Subcutaneous adipose tissue (tissue), 4 donors: ENCODE measurements around the gene PPP2R3B. TPM values are rescaled to one million over a fixed set of nuclear protein-coding genes. Genes with fewer than 3 reads are reported as not detected.

Source experiments
- total RNA-seq, 4 donors: library from RNA; depleted of rRNA; stranded (reverse); fragments of >200 nt; gene quantifications; one replicate each; pipeline ENCODE4 v1.1.0, GENCODE V29; 2016
- TF ChIP-seq, protein P1 (sequence below): fragments of 450-650 bp; IDR thresholded peaks from one replicate; pipeline ENCODE4 v1.5.1; 2016; ENCODE audit warnings: low read depth, mild to moderate bottlenecking, control low read depth, antibody characterized with exemption, moderate library complexity

PPP2R3B gene
- total RNA-seq, 4 donors from 2014 or later = 5.9 to 23.2 (median 8.3) TPM

GRCh38 chrX:397575-397974, 10.9 kb upstream of the PPP2R3B start:
- TF ChIP-seq, protein P1, sequence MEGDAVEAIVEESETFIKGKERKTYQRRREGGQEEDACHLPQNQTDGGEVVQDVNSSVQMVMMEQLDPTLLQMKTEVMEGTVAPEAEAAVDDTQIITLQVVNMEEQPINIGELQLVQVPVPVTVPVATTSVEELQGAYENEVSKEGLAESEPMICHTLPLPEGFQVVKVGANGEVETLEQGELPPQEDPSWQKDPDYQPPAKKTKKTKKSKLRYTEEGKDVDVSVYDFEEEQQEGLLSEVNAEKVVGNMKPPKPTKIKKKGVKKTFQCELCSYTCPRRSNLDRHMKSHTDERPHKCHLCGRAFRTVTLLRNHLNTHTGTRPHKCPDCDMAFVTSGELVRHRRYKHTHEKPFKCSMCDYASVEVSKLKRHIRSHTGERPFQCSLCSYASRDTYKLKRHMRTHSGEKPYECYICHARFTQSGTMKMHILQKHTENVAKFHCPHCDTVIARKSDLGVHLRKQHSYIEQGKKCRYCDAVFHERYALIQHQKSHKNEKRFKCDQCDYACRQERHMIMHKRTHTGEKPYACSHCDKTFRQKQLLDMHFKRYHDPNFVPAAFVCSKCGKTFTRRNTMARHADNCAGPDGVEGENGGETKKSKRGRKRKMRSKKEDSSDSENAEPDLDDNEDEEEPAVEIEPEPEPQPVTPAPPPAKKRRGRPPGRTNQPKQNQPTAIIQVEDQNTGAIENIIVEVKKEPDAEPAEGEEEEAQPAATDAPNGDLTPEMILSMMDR = no peak

DNA sequence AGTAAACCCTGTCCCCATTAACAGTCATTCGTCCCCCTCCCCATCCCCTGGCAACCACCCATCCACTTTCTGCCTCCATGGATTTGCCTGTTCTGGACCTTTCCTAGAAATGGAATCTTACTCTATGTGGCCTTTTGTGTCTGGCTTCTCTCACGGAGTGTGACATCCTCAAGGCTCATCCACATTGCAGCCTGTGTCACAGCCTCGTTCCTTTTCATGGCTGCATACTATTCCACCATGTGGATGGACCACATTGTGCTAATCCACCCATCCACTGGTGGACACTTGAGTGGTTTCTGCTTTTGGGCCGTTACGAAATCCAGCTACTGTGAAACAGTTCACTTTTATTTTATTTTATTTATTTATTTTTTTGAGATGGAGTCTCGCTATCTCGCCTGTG, 8.1 kb upstream of the PPP2R3B start:
- TF ChIP-seq, protein P1 = no peak

DNA sequence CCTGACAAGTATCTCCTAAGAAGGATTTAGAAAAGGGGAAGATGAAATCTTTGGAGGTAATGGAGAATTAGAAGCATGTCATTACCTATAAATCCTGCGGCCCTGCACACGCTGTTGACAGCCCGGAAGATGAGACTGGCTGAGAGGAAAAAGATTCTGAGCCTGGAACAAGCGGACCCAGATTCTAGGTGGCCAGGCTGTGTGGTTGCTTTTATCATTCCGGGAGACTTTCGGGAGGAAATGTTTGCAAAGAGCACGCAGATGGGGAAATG, 5.8 kb upstream of the PPP2R3B start:
- TF ChIP-seq, protein P1 = no peak

GRCh38 chrX:391717-392574, 5.2 kb upstream of the PPP2R3B start:
- TF ChIP-seq, protein P1 = no peak

- TF ChIP-seq, protein P1 = no peak
These were observed 3.8 kb upstream of the PPP2R3B start for GRCh38 chrX:390459-390858.

DNA sequence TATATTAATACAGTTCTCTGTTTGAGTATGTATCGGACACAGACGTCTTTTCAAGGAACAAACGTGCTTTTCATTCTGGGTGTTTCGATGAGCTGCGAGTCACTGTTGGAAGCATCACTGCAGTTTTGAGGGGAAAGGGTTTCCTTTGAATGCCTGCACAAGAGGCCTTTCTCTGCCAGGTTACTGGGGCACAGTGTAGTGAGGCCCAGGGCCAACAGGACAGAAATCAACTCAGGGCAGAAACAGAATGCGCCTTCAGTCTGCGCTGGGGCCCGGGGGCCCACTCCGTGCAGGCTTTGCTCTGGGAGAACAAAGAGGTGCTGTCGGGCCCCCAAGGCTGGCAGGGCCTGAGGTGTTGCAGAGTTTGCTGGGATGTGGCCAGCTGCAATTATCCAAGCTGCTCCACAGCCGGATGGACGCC, 2.3 kb upstream of the PPP2R3B start:
- TF ChIP-seq, protein P1 = no peak

GRCh38 chrX:387729-388128, 1.0 kb upstream of the PPP2R3B start:
- TF ChIP-seq, protein P1 = no peak
